ENCODE data around the gene RFLNA.

DNA sequence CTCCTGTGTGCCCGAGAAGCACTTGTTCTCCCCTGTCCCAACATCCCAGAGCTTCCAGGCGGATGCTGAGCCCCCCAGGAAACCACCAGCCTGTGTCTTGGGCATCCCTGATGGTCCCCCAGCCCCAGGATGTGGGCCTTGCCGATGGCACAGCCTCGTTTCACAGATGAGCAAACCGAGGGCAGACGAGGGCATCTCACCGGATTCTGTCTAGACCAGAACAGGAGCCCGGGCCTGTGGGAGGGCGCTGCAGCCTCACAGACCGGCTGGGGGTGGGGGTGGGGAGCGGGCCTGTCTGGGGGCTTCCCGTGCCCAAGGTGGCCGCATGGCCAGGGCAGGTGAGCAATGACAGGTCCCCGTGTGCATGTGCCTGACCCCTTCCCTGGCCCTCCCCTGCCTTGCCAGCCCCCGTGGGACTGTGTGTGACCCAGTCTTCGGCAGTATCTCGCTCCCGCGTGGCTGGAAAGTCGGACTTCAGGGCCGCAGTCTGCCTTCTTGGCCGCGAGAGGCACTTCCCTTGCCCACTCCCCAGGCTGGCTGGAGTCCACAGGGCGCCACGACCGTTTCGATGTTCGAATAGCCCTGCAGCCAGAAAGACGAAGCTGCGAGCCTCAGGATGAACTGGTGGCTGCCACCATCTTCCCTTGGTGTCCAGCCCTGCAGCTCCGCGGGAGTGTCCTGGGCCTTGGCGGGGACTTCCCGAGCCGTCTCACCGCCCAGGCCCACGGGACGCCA, 8.9 kb downstream of the RFLNA start:
- no peak for TF ChIP-seq CTCF (IDR thresholded peaks at IDR 0.05)
- TF ChIP-seq EZH2phosphoT487 (IDR thresholded peaks at IDR 0.05): no peak
